Measurements from ENCODE around the gene PTOV1. TPM values are rescaled to one million over a fixed set of nuclear protein-coding genes. Genes with fewer than 3 reads are reported as not detected.

Gene PTOV1
- total RNA-seq, 1 experiment from 2014 or later, result 331 TPM

DNA sequence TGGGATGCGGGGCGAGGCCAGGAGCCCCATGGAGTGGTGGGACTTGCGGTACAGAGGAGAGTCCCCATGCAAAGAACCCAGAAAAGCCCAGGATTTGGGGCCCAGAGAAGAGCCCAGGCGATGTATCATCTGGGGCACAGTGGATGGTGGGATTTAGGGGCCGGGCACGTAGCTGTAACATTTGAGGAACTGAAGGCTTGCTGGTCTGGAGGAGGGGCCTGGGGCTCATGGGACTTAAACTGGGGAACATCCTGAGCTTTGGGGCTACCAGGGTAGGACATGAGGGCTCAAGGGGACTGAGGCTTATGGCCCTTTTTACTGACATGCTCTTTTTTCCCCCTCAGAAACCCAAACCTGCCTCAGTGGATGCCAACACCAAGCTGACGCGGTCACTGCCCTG, 19.4 kb upstream of the PTOV1 start:
- CTCF ChIA-PET, result no interaction called here

DNA sequence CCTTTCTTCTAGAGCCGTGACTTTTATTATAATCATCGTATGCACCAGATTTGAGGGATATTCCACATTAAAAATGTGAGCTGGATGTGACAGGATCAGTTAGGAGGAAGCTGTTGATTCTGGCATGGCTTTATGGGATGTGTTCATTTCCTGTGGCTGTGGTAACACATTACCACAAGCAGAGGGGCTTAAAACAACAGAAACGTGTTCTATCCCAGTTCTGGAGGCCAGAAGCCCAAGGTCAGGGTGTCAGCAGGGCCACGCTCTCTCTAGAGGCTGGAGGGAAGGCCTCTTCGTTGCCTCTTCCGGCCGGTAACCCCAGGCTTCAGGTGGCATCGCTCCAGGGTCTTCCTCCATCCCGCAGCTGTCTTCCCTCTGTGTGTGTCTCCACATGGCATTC, 18.4 kb upstream of the PTOV1 start:
- no peaks in the 10 kb centered on the region for H3K9me3 ChIP-seq (ENCODE audit: low read depth, low read length, poor library complexity, severe bottlenecking)
- no peaks in the 10 kb centered on the region for H3K4me1 ChIP-seq (ENCODE audit: insufficient read depth, low read length, poor library complexity, severe bottlenecking)
- no peak overlapping the region for H3K4me3 ChIP-seq (ENCODE audit: low read depth, low read length, poor library complexity, severe bottlenecking)
- DNase-seq (ENCODE audit: low spot score), result no peak
- no peak for TF ChIP-seq EZH2 (IDR thresholded peaks at IDR 0.05; ENCODE audit: borderline replicate concordance, low read depth, low read length, poor library complexity, severe bottlenecking)
- TF ChIP-seq, protein P1, sequence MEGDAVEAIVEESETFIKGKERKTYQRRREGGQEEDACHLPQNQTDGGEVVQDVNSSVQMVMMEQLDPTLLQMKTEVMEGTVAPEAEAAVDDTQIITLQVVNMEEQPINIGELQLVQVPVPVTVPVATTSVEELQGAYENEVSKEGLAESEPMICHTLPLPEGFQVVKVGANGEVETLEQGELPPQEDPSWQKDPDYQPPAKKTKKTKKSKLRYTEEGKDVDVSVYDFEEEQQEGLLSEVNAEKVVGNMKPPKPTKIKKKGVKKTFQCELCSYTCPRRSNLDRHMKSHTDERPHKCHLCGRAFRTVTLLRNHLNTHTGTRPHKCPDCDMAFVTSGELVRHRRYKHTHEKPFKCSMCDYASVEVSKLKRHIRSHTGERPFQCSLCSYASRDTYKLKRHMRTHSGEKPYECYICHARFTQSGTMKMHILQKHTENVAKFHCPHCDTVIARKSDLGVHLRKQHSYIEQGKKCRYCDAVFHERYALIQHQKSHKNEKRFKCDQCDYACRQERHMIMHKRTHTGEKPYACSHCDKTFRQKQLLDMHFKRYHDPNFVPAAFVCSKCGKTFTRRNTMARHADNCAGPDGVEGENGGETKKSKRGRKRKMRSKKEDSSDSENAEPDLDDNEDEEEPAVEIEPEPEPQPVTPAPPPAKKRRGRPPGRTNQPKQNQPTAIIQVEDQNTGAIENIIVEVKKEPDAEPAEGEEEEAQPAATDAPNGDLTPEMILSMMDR (conservative IDR thresholded peaks at IDR 0.05; ENCODE audit: low read depth, low read length), result no peak
- intact Hi-C loops (cut with micrococcal nuclease; ENCODE audit: unreplicated experiment), result no loop called here
- no TSS peak for BruUV-seq (replicated peaks)
- no peaks in the 10 kb centered on the region for H3K27me3 ChIP-seq (replicated peaks; ENCODE audit: insufficient read depth, low read depth, low read length, poor library complexity)
- CTCF ChIA-PET, result no interaction called here
- peaks cover 65% of the 10 kb centered on the region for H3K36me3 ChIP-seq (ENCODE audit: insufficient read depth, low read length, poor library complexity, severe bottlenecking)
- no peak overlapping the region for H3K27ac ChIP-seq (ENCODE audit: low read depth, low read length, poor library complexity, severe bottlenecking)
- POLR2A ChIA-PET (ENCODE audit: low non-redundant PET), result no interaction called here

More for the DNA sequence above, 19.4 kb upstream of the PTOV1 start:
- intact Hi-C loops (cut with micrococcal nuclease; ENCODE audit: unreplicated experiment), result no loop called here
- no peak overlapping the region for H3K27ac ChIP-seq (ENCODE audit: low read depth, low read length, poor library complexity, severe bottlenecking)
- no peaks in the 10 kb centered on the region for H3K27me3 ChIP-seq (replicated peaks; ENCODE audit: insufficient read depth, low read depth, low read length, poor library complexity)
- no TSS peak for BruUV-seq (replicated peaks)
- no peak for DNase-seq (ENCODE audit: low spot score)
- POLR2A ChIA-PET (ENCODE audit: low non-redundant PET), result no interaction called here
- H3K4me3 ChIP-seq (ENCODE audit: low read depth, low read length, poor library complexity, severe bottlenecking), result no peak overlapping the region
- peaks cover 59% of the 10 kb centered on the region for H3K36me3 ChIP-seq (ENCODE audit: insufficient read depth, low read length, poor library complexity, severe bottlenecking)
- TF ChIP-seq EZH2 (IDR thresholded peaks at IDR 0.05; ENCODE audit: borderline replicate concordance, low read depth, low read length, poor library complexity, severe bottlenecking), result no peak
- TF ChIP-seq, protein P1 (conservative IDR thresholded peaks at IDR 0.05; ENCODE audit: low read depth, low read length), result no peak
- H3K9me3 ChIP-seq (ENCODE audit: low read depth, low read length, poor library complexity, severe bottlenecking), result no peaks in the 10 kb centered on the region
- no peaks in the 10 kb centered on the region for H3K4me1 ChIP-seq (ENCODE audit: insufficient read depth, low read length, poor library complexity, severe bottlenecking)

DNA sequence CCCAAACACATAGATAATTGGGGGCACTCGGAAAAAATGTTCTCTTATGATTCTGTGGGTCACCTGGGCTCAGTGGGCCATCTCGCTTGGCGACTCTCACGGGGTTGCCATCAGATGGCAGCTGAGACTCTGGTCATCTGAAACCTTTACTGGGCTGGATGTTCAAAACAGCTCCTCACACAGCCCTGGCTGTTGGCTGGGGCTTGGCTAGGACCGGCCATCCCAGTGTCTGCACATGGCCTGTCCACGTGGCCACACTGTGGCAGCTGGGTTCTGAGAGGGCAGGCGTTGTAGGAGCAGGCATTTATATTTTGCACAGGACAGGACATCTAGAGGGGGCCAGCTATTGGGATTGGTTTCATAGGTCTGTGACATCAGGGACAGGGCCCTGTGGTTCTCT, 17.4 kb upstream of the PTOV1 start:
- H3K27me3 ChIP-seq (replicated peaks; ENCODE audit: insufficient read depth, low read depth, low read length, poor library complexity), result no peaks in the 10 kb centered on the region
- POLR2A ChIA-PET (ENCODE audit: low non-redundant PET), result no interaction called here
- no peaks in the 10 kb centered on the region for H3K9me3 ChIP-seq (ENCODE audit: low read depth, low read length, poor library complexity, severe bottlenecking)

More for the DNA sequence above, 17.4 kb upstream of the PTOV1 start:
- CTCF ChIA-PET, result no interaction called here
- no peak for DNase-seq (ENCODE audit: low spot score)
- Histone ChIP-seq H3K27ac (ENCODE audit: low read depth, low read length, poor library complexity, severe bottlenecking) (no peak overlapping the region), H3K4me1 (ENCODE audit: insufficient read depth, low read length, poor library complexity, severe bottlenecking) (no peaks in the 10 kb centered on the region), H3K4me3 (ENCODE audit: low read depth, low read length, poor library complexity, severe bottlenecking) (no peak overlapping the region), H3K36me3 (ENCODE audit: insufficient read depth, low read length, poor library complexity, severe bottlenecking) (peaks cover 72% of the 10 kb centered on the region)
- TF ChIP-seq, protein P1 (conservative IDR thresholded peaks at IDR 0.05; ENCODE audit: low read depth, low read length), result no peak
- TF ChIP-seq EZH2 (IDR thresholded peaks at IDR 0.05; ENCODE audit: borderline replicate concordance, low read depth, low read length, poor library complexity, severe bottlenecking), result no peak
- intact Hi-C loops (cut with micrococcal nuclease; ENCODE audit: unreplicated experiment), result no loop called here
- no TSS peak for BruUV-seq (replicated peaks)
